Middle frontal gyrus (tissue), 1 donor: ENCODE data around the gene KDM5A.
"Not testable (repeated sequence)": the region's sequence is repeated elsewhere in the genome, so short reads cannot be mapped to it uniquely, and the experiment has no call there.

Source experiments
- DNase-seq: peaks from one replicate; pipeline ENCODE4 v3.0.0-alpha.2; 2015; ENCODE audit warnings: low spot score; ENCODE audit errors: extremely low spot score

The KDM5A gene

GRCh38 chr12:332581-333205 is 56.4 kb downstream of the KDM5A start:
- no peak for DNase-seq

- DNase-seq = no peak
Measured at GRCh38 chr12:331287-331686, 57.8 kb downstream of the KDM5A start.

DNA sequence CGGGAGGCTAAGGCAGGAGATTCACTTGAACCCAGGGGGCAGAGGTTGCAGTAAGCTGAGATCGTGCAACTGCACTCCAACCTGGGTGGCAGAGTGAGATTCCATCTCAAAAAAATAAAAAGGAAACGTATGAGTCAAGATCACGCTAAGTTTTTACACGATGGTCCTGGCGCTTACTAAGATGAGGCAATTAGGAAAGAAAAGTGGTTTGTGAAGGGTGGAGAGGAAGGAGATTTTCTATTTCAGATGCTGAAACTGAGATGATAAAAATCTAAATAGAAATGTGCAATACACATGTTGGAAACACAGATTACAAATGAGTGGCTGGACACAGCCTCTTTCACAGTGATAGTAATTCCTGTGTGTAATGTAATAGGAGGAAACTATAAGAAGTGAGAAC is 63.2 kb downstream of the KDM5A start:
- DNase-seq = no peak

- DNase-seq = no peak
Measured at GRCh38 chr12:323507-323906, 65.6 kb downstream of the KDM5A start.

GRCh38 chr12:321606-322326 is 67.4 kb downstream of the KDM5A start:
- no peak for DNase-seq

DNA sequence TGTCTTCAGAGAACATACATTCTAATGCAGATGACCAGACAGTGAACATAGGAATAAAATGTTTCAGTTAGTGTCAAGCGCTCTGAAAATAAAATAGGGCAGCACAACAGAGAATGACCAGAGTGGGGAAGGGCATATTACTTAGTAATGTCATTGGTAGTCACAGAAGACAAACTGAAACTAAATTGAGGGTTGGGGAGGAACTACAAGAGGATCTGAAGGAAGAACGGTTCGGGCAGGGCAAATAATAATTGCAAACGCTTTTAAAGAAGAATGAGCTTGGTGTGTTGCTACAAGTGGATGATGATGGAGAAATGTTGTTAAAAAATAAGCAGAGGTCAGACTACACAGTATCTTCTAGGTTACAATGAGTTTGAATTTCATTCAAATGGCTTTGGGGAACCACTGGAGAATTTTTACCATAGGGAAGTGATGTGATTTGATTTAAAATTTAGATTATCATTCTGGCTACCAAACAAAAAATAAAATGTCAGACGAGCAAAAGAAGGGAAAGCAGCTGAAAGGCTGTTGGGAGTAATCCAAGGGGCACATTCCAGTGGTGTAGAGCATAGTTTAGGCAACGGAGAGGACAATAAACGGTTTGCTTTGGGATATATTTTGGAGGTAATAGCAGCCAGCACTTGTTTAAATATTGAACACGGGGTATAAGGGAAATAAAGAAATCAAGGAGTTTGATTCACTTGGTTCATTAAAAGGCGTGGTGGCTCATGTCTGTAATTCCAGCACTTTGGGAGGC is 70.2 kb downstream of the KDM5A start:
- no peak for DNase-seq

DNA sequence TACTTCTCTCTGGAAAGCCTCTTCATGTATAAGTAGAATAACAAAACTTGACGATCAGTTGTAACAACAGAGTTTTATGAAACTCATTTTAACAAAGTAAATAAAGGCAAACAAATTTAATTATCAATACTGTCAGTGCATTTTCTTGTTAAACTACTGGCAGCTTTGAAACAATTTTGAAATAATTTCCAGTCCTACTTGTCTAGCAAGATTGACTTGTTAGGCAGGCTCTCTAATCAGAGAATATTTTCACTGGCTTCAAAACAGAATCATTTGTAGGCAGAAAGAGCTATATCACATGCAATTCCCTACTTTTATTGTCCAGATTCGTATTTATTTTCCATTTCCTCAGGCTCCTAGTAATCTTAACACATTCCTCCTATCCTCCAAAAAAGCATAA is 80.6 kb downstream of the KDM5A start:
- DNase-seq = no peak

DNA sequence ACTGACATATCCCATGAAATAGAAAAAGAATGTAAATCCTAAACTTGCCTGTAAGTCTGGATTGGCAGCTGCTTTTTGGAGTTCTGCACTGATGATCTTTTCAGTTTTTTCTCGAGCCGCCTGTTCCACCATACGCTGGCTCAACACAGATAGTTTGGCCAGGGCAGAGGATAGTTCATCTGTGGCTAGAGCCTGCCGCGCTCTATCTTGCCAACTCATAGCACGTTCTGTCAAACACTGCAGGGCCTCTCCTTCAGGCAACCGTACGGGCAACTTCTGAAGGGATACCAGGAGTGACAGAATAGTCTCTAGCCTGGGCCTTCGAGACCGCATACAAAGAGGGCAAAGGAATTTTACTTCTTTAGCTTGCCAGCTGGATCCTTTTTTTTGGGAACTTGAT is 81.7 kb downstream of the KDM5A start:
- no peak for DNase-seq

DNA sequence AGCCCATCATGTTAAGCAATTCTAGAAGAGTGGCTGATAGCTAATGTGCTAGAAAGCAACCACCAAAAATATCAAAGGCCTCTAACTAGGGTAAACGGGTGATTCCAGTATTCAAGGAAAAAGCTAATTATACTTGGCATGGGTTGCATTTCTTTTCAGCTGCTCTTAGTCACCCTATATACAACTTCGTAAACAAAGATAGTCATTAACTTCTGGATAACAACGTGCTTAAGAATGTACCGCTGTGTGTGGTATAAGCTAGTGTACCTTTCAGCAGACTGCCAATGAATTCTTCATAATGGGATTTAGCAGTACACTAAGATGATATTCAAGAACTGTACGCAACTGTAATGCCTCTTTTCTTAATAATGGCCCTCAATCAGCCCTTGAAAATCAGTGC is 84.3 kb downstream of the KDM5A start:
- no peak for DNase-seq

DNA sequence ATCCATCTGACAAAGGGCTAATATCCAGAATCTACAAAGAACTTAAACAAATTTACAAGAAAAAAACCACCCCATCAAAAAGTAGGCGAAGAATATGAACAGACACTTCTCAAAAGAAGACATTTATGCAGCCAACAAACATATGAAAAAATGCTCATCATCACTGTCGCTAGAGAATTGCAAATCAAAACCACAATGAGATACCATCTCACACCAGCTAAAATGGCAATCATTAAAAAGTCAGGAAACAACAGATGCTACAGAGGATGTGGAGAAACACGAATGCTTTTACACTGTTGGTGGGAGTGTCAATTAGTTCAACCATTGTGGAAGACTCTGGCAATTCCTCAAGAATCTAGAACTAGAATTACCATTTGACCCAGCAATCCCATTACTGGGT is 86.4 kb downstream of the KDM5A start:
- not testable (repeated sequence) for DNase-seq

DNA sequence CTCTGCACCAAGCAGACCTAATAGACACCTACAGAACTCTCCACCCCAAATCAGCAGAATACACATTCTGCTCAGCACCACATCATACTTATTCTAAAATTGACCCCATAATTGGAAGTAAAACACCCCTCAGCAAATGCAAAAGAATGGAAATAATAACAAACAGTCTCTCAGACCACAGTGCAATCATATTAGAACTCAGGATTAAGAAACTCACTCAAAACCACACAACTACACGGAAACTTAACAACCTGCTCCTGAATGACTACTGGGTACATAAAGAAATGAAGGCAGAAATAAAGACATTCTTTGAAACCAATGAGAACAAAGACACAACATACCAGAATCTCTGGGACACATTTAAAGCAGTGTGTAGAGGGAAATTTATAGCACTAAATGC is 89.0 kb downstream of the KDM5A start:
- not testable (repeated sequence) for DNase-seq

- not testable (repeated sequence) for DNase-seq
Measured at GRCh38 chr12:299511-299910, 89.6 kb downstream of the KDM5A start.

DNA sequence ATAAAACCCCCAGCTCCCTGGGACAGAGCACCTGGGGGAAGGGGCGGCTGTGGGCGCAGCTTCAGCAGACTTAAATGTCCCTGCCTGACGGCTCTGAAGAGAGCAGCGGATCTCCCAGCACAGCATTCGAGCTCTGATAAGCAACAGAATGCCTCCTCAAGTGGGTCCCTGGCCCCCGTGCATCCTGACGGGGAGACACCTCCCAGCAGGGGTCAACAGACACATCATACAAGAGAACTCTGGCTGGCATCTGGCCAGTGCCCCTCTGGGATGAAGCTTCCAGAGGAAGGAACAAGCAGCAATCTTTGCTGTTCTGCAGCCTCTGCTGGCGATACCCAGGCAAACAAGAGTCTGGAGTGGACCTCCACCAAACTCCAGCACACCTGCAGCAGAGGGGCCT is 91.1 kb downstream of the KDM5A start:
- not testable (repeated sequence) for DNase-seq

DNA sequence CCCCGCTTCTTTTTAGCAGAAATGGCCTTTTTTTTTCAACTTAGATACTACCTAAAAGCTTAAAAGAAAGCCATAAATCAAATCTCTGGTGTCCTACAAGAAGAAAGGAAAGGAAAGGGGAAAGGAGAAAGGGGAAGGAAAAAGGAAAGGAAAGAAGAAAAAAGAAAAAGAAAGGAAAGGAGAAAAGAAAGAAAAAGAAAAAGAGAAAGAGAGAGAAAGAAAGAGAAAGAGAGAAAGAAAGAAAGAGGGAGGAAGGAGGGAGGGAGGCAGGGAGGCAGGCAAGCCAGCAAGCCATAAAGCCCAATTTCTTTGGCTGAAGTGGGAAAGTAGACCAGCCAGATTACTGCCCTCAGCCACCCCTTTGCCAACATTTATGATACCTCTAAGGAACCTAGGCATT is 94.0 kb downstream of the KDM5A start:
- DNase-seq = no peak

GRCh38 chr12:293199-293598 is 95.9 kb downstream of the KDM5A start:
- no peak for DNase-seq

DNA sequence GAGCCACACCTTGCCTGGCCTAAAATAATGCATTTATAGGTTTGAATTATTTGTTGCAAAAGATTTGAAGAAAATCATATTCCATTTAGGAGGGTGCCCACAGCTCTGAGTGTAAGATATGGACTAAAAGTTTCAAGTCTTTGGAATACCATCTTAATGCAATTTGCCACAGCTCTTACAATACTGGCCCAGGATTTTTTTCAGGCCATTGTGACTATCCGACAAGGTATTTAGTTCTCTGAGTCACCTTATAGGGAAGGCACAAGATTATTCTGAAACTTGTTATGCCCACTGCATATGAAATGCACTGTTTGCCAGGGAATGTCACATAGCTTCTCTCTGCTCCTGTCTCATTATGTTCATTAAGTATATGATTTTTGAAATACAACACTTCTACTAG is 96.9 kb downstream of the KDM5A start:
- DNase-seq = no peak

GRCh38 chr12:291153-291723 is 97.9 kb downstream of the KDM5A start:
- DNase-seq = no peak

DNA sequence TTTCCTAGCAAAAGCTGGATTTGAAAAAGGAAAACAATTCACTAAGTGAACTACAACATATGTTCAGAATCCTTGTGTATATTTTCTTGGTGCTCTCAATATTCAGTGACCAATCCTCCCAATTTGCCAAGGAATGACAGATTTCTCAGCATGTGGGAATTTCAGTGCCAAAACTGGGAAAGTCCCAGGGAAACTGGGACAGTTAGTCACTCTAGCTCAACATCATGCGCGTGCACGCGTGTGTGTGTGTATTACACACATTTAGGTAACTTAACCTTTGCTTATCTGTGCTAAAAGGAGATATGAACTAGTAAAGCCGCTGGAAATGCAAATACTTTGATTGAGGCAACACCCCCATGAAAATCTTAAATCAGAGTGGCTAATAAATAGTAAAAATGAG is 100.4 kb downstream of the KDM5A start:
- DNase-seq = no peak

GRCh38 chr12:286531-287300 is 102.4 kb downstream of the KDM5A start:
- no peak for DNase-seq

DNA sequence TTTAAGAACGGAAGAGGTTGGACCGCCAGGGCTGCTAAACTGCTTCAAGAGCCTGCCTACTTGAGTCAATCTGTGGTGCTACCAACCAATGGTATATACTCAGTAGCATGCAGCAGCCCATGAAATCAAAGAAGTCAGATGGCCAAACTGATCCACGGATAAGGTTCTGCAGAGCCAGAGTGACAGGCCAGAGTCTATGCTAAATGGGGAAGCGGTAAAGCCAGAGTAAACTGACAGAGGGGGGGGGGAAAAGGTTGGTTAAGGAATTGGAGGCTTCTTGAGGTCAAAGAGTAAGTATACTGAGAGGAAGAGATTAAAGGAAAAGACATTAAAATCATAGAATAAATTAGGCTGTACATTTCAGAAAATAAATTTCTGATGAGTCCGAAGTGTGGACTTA is 111.1 kb downstream of the KDM5A start:
- DNase-seq = no peak

DNA sequence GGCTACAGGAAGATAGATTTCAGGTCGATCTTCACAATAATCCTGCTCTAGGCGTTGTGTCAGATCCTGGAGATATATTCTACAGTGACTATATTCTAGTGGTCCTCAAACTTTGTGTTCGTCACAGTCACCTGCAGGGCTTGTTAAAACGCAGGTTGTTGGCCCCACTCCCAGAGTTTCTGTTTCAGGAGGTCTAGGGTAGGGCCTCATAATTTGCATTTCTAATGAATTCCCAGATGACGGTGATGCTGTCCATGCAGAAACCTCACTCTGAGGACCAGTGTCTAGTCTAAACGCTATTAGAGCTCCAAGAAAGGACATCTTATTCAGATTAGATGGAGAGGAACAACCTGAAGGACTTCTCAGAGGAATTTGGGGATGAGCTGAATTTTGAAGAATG is 113.3 kb downstream of the KDM5A start:
- DNase-seq = no peak
